CD4-positive, alpha-beta T cell (primary cell): ENCODE results near the gene BMPR2. TPM values are rescaled to one million over a fixed set of nuclear protein-coding genes. Genes with fewer than 3 reads are reported as not detected.

Experiments
- ATAC-seq: fragments of 200-7000 bp; cut with Tn5 transposase; one replicate; pipeline ENCODE4 v1.10.0; 2022; ENCODE audit warnings: mild to moderate bottlenecking; ENCODE audit not compliant: poor library complexity
- CTCF ChIA-PET: fragments of 350-600 bp; sonication (Branson Sonifier 250); formaldehyde crosslinking; loops from one replicate; lab custom pipeline; 2021; ENCODE audit warnings: antibody characterized with exemption, inconsistent platforms; lab: Charles Lee
- POLR2A ChIA-PET: fragments of 350-600 bp; sonication (Branson Sonifier 250); formaldehyde crosslinking; loops from one replicate; lab custom pipeline; 2021; ENCODE audit warnings: antibody characterized with exemption, inconsistent platforms; lab: Charles Lee
- DNase-seq, 14 experiments: peaks; one replicate each; pipeline ENCODE4 v3.0.0-alpha.2; 2013 to 2020; ENCODE audit warnings: mixed read lengths in 2 of 14
- H3K27ac ChIP-seq, 2 donors: one replicate each; pipeline versions ENCODE4 v1.5.1 to v1.7.0; 2013; ENCODE audit warnings: low read length in 2 of 2, low read depth in 1 of 2, mild to moderate bottlenecking in 1 of 2
- H3K27me3 ChIP-seq, 2 experiments: 1 replicate in 1 of 2; 2 replicates in 1 of 2; pipeline versions ENCODE4 v1.6.1 to v1.7.0; 2013; ENCODE audit warnings: low read length in 2 of 2, control low read depth in 1 of 2, mild to moderate bottlenecking in 1 of 2, moderate library complexity in 1 of 2; ENCODE audit not compliant: insufficient read depth in 2 of 2, control insufficient read depth in 1 of 2
- H3K36me3 ChIP-seq: one replicate; pipeline ENCODE4 v1.6.1; 2013; ENCODE audit warnings: low read length, control low read depth; ENCODE audit not compliant: insufficient read depth
- H3K4me1 ChIP-seq: one replicate; pipeline ENCODE4 v1.6.1; 2013; ENCODE audit warnings: low read length, control low read depth; ENCODE audit not compliant: insufficient read depth
- H3K4me3 ChIP-seq: one replicate; pipeline ENCODE4 v1.5.1; 2013; ENCODE audit warnings: mild to moderate bottlenecking, low read length, moderate library complexity
- H3K9me3 ChIP-seq, 2 experiments: 1 replicate in 1 of 2; 2 replicates in 1 of 2; pipeline versions ENCODE4 v1.6.1 to v1.7.0; 2013; ENCODE audit warnings: low read length in 2 of 2, mild to moderate bottlenecking in 2 of 2, control low read depth in 1 of 2, moderate library complexity in 1 of 2; ENCODE audit not compliant: control insufficient read depth in 1 of 2, insufficient read depth in 1 of 2
- H3K27ac Mint-ChIP-seq: one replicate; pipeline ENCODE4 v1.8.0; 2020; ENCODE audit warnings: mixed read lengths
- H3K27me3 Mint-ChIP-seq: one replicate; pipeline ENCODE4 v1.8.0; 2021; ENCODE audit warnings: mixed read lengths
- H3K36me3 Mint-ChIP-seq: one replicate; pipeline ENCODE4 v1.8.0; 2021; ENCODE audit warnings: low read depth, mixed read lengths
- H3K4me1 Mint-ChIP-seq: one replicate; pipeline ENCODE4 v1.8.0; 2021; ENCODE audit warnings: low read depth, mixed read lengths
- H3K4me3 Mint-ChIP-seq: one replicate; pipeline ENCODE4 v1.8.0; 2020; ENCODE audit warnings: mild to moderate bottlenecking, mixed read lengths
- H3K9me3 Mint-ChIP-seq: one replicate; pipeline ENCODE4 v1.8.0; 2020; ENCODE audit warnings: mixed read lengths
- CTCF ChIP-seq: fragments of 200-600 bp; IDR thresholded peaks from one replicate; pipeline ENCODE4 v1.8.0; 2022; ENCODE audit warnings: antibody characterized with exemption, mild to moderate bottlenecking
- intact Hi-C, 2 experiments: fragments of 100-400 bp; cut with DNase I in 1 of 2; cut with micrococcal nuclease in 1 of 2; formaldehyde crosslinking; loops; one replicate each; pipeline versions ENCODE4 v1.15.1 to v1.9.0; 2023 to 2025; cut with DNase I, micrococcal nuclease
- total RNA-seq, 174 experiments: library from RNA in 2 of 174; stranded (reverse) in 2 of 174; gene quantifications; one replicate each; pipeline ENCODE4 v1.2.3 and lab custom pipeline; 2021 to 2026

Gene BMPR2
- total RNA-seq, 2 experiments from 2014 or later: 12.7 to 12.8 TPM

- Histone ChIP-seq H3K9me3 (peaks cover 0 to 4% of the 10 kb centered on the region in 2 experiments), H3K27ac (no peak overlapping the region), H3K36me3 (no peaks in the 10 kb centered on the region), H3K27me3 (no peaks in the 10 kb centered on the region), H3K4me3 (no peak overlapping the region), H3K4me1 (no peaks in the 10 kb centered on the region)
- no peak for DNase-seq
- ChIA-PET CTCF (no interaction called here), POLR2A (no interaction called here)
- no peak for TF ChIP-seq CTCF
- no peaks in the 10 kb centered on the region for H3K27me3 Mint-ChIP-seq
- no peaks in the 10 kb centered on the region for H3K9me3 Mint-ChIP-seq
- H3K4me3 Mint-ChIP-seq: no peak overlapping the region
- H3K36me3 Mint-ChIP-seq: peaks cover 16% of the 10 kb centered on the region
- intact Hi-C loops: no loop called here
- ATAC-seq: no peak
- no peaks in the 10 kb centered on the region for H3K4me1 Mint-ChIP-seq
- H3K27ac Mint-ChIP-seq: no peak overlapping the region
Measured at GRCh38 chr2:202479090-202479489, 103.0 kb downstream of the BMPR2 start.

GRCh38 chr2:202479610-202480009 is 103.5 kb downstream of the BMPR2 start:
- CTCF ChIA-PET: no interaction called here

GRCh38 chr2:202486351-202486750 is 110.2 kb downstream of the BMPR2 start:
- Histone ChIP-seq H3K36me3 (no peaks in the 10 kb centered on the region), H3K9me3 (no peaks in the 10 kb centered on the region), H3K27me3 (no peaks in the 10 kb centered on the region), H3K4me3 (no peak overlapping the region), H3K4me1 (no peaks in the 10 kb centered on the region), H3K27ac (no peak overlapping the region)
- ATAC-seq: no peak
- Mint-ChIP-seq H3K27me3 (no peaks in the 10 kb centered on the region), H3K27ac (no peak overlapping the region), H3K9me3 (no peaks in the 10 kb centered on the region), H3K4me3 (no peak overlapping the region), H3K36me3 (peaks cover 11% of the 10 kb centered on the region), H3K4me1 (no peaks in the 10 kb centered on the region)
- POLR2A ChIA-PET: no interaction called here
- CTCF ChIA-PET: no interaction called here
- TF ChIP-seq CTCF: no peak
- intact Hi-C loops: no loop called here
- no peak for DNase-seq

More at GRCh38 chr2:202479610-202480009, 103.5 kb downstream of the BMPR2 start:
- H3K9me3 Mint-ChIP-seq: no peaks in the 10 kb centered on the region
- POLR2A ChIA-PET: no interaction called here
- H3K4me3 Mint-ChIP-seq: no peak overlapping the region
- peaks cover 0 to 4% of the 10 kb centered on the region in 2 experiments for H3K9me3 ChIP-seq
- H3K36me3 Mint-ChIP-seq: peaks cover 16% of the 10 kb centered on the region
- no peak for TF ChIP-seq CTCF
- intact Hi-C loops: no loop called here
- no peaks in the 10 kb centered on the region for H3K36me3 ChIP-seq
- no peak overlapping the region for H3K4me3 ChIP-seq
- H3K27ac ChIP-seq: no peak overlapping the region
- H3K4me1 ChIP-seq: no peaks in the 10 kb centered on the region
- no peaks in the 10 kb centered on the region for H3K27me3 Mint-ChIP-seq
- H3K4me1 Mint-ChIP-seq: no peaks in the 10 kb centered on the region
- no peak for ATAC-seq
- H3K27ac Mint-ChIP-seq: no peak overlapping the region
- no peaks in the 10 kb centered on the region for H3K27me3 ChIP-seq
- no peak for DNase-seq
